ENCODE measurements around the gene BCAS3. TPM values are rescaled to one million over a fixed set of nuclear protein-coding genes. Genes with fewer than 3 reads are reported as not detected.

BCAS3 gene
- polyA plus RNA-seq, 3 donors: 10.3 to 19.1 (median 14.7) TPM

- Histone ChIP-seq H2AFZ (ENCODE audit: insufficient read depth, low read depth, low read length, poor library complexity, severe bottlenecking) (no peak overlapping the region), H3K9ac (ENCODE audit: insufficient read depth, low read length, poor library complexity, severe bottlenecking) (no peak overlapping the region), H3K4me3 (replicated peaks in 1 of 3; ENCODE audit: low read depth in 2 of 3, low read length in 3 of 3) (no peak overlapping the region), H3K9me3 (replicated peaks in 1 of 2; ENCODE audit: control insufficient read depth in 1 of 2, insufficient read depth in 1 of 2, low read length in 2 of 2) (no peaks in the 10 kb centered on the region), H3K4me1 (ENCODE audit: control insufficient read depth in 1 of 2, insufficient read depth in 2 of 2, low read length in 2 of 2) (no peaks in the 10 kb centered on the region), H3K27ac (ENCODE audit: low read depth in 1 of 2, low read length in 2 of 2) (no peak overlapping the region), H4K20me1 (ENCODE audit: insufficient read depth, low read length) (no peaks in the 10 kb centered on the region), H3K4me2 (replicated peaks; ENCODE audit: extremely low read depth, low read length, poor library complexity, severe bottlenecking) (no peak overlapping the region), H3K79me2 (ENCODE audit: insufficient read depth, low read length) (no peaks in the 10 kb centered on the region), H3K27me3 (ENCODE audit: control insufficient read depth in 2 of 2, insufficient read depth in 2 of 2, low read length in 2 of 2) (no peaks in the 10 kb centered on the region), H3K36me3 (replicated peaks in 1 of 2; ENCODE audit: control insufficient read depth in 1 of 2, insufficient read depth in 2 of 2, low read length in 2 of 2) (no peaks in the 10 kb centered on the region)
- no peak for DNase-seq
- peaks cover 0 to 2% of the 10 kb centered on the region in 2 donors for H3K36me3 Mint-ChIP-seq
- no peak overlapping the region for H3K27ac Mint-ChIP-seq
- intact Hi-C loops (cut with micrococcal nuclease): no loop called here
- no peak overlapping the region for H3K4me3 Mint-ChIP-seq
- no peaks in the 10 kb centered on the region for H3K27me3 Mint-ChIP-seq (ENCODE audit: low read depth in 3 of 3)
- WGBS (ENCODE audit: insufficient coverage): no CpG with 5 or more reads among the region's 1 CpG
- TF ChIP-seq CTCF (IDR thresholded peaks at IDR 0.05): no peak
- peaks cover 0 to 3% (median 0%) of the 10 kb centered on the region in 7 donors for H3K9me3 Mint-ChIP-seq
- no peaks in the 10 kb centered on the region for H3K4me1 Mint-ChIP-seq
Measured at GRCh38 chr17:61070649-61071048, 393.0 kb downstream of the BCAS3 start.

DNA sequence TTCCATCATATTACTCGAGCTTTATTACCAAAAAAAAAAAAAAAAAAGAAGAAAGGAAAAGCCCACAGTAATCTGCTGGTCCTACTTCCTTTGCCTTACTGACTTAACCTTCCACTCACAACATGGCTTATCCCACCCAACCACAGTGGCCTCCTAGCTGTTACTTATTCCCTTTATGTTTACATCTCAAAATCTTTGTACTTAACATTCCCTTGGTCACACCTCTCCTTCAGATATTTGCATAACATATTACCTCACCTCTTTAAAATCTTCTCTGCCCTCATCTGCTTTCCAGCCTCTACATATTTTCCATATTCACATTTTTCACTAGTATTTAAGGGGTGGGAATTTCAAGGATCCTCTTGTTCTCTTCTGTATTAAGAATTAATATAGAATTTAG lies 395.0 kb downstream of the BCAS3 start:
- H3K79me2 ChIP-seq (ENCODE audit: insufficient read depth, low read length): no peaks in the 10 kb centered on the region
- H3K4me1 ChIP-seq (ENCODE audit: control insufficient read depth in 1 of 2, insufficient read depth in 2 of 2, low read length in 2 of 2): no peaks in the 10 kb centered on the region
- no peak overlapping the region for H3K4me3 ChIP-seq (replicated peaks in 1 of 3; ENCODE audit: low read depth in 2 of 3, low read length in 3 of 3)
- WGBS (ENCODE audit: insufficient coverage): no CpG with 5 or more reads among the region's 1 CpG
- TF ChIP-seq CTCF (IDR thresholded peaks at IDR 0.05): no peak
- intact Hi-C loops (cut with micrococcal nuclease): no loop called here
- Mint-ChIP-seq H3K27ac (no peak overlapping the region), H3K9me3 (peaks cover 0 to 3% (median 0%) of the 10 kb centered on the region in 7 donors), H3K4me3 (no peak overlapping the region), H3K27me3 (ENCODE audit: low read depth in 3 of 3) (peaks cover 0 to 3% (median 0%) of the 10 kb centered on the region in 3 donors), H3K36me3 (peaks cover 5% of the 10 kb centered on the region in 2 donors), H3K4me1 (no peaks in the 10 kb centered on the region)
- no peaks in the 10 kb centered on the region for H3K27me3 ChIP-seq (ENCODE audit: control insufficient read depth in 2 of 2, insufficient read depth in 2 of 2, low read length in 2 of 2)
- H3K9ac ChIP-seq (ENCODE audit: insufficient read depth, low read length, poor library complexity, severe bottlenecking): no peak overlapping the region
- H3K36me3 ChIP-seq (replicated peaks in 1 of 2; ENCODE audit: control insufficient read depth in 1 of 2, insufficient read depth in 2 of 2, low read length in 2 of 2): no peaks in the 10 kb centered on the region
- H4K20me1 ChIP-seq (ENCODE audit: insufficient read depth, low read length): no peaks in the 10 kb centered on the region
- H3K4me2 ChIP-seq (replicated peaks; ENCODE audit: extremely low read depth, low read length, poor library complexity, severe bottlenecking): no peak overlapping the region
- H3K27ac ChIP-seq (ENCODE audit: low read depth in 1 of 2, low read length in 2 of 2): no peak overlapping the region
- H2AFZ ChIP-seq (ENCODE audit: insufficient read depth, low read depth, low read length, poor library complexity, severe bottlenecking): no peak overlapping the region
- DNase-seq: no peak
- no peaks in the 10 kb centered on the region for H3K9me3 ChIP-seq (replicated peaks in 1 of 2; ENCODE audit: control insufficient read depth in 1 of 2, insufficient read depth in 1 of 2, low read length in 2 of 2)

Measured in CD14-positive monocyte (primary cell).